Upper lobe of right lung (tissue), 1 donor: ENCODE data around the gene APOF. TPM values are rescaled to one million over a fixed set of nuclear protein-coding genes. Genes with fewer than 3 reads are reported as not detected.
"Not testable (repeated sequence)": the region's sequence is repeated elsewhere in the genome, so short reads cannot be mapped to it uniquely, and the experiment has no call there.

Experiments used
- ATAC-seq: fragments of 200-7000 bp; cut with Tn5 transposase; one replicate; pipeline ENCODE4 v1.9.1; 2020; ENCODE audit warnings: mild to moderate bottlenecking, moderate library complexity
- DNase-seq: peaks from one replicate; pipeline ENCODE4 v3.0.0-alpha.2; 2020
- H3K27ac ChIP-seq: fragments of 200-600 bp; one replicate; pipeline ENCODE4 v1.8.0; 2022
- H3K27me3 ChIP-seq: fragments of 200-600 bp; one replicate; pipeline ENCODE4 v1.8.0; 2022; ENCODE audit warnings: mild to moderate bottlenecking
- H3K36me3 ChIP-seq: fragments of 200-600 bp; one replicate; pipeline ENCODE4 v1.8.0; 2022
- H3K4me1 ChIP-seq: fragments of 200-600 bp; one replicate; pipeline ENCODE4 v1.8.0; 2022
- H3K4me3 ChIP-seq: fragments of 200-600 bp; one replicate; pipeline ENCODE4 v1.8.0; 2022; ENCODE audit warnings: mild to moderate bottlenecking
- H3K9me3 ChIP-seq: fragments of 200-600 bp; one replicate; pipeline ENCODE4 v1.8.0; 2022
- intact Hi-C: fragments of 100-400 bp; cut with DNase I; formaldehyde crosslinking; loops from one replicate; pipeline ENCODE4 v1.11.0; 2022
- total RNA-seq: library from RNA; stranded (reverse); fragmentation: NEBNext Ultra II Directional; extraction: Animal tissue kit (Norgen Biotek cat#: 25700); gene quantifications from one replicate; pipeline ENCODE4 v1.2.1, GENCODE V29; 2021
- TF ChIP-seq, protein P1 (sequence below): fragments of 200-600 bp; IDR thresholded peaks from one replicate; pipeline ENCODE4 v1.8.0; 2022; ENCODE audit warnings: antibody characterized with exemption
- donor health status: DM: no; HTN: yes; CAD: no; lungs with severe emphysema.

The APOF gene
- total RNA-seq, 1 donor from 2014 or later: not detected

DNA sequence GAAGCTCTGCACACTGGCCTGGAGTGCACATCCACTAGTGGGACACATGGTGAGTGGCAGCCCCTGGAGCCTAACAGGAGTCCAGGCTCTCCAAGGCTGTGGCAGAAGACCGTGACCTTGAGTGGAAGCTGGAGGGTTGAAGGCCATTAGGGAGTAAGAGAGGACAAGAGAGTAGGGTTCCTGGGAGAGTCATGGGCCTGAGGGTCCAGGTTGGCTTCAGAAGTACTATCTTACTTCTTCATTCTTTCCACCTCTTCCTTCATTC lies 23.6 kb downstream of the APOF start:
- Histone ChIP-seq H3K4me3 (no peak overlapping the region), H3K36me3 (peaks cover 30% of the 10 kb centered on the region), H3K9me3 (no peaks in the 10 kb centered on the region), H3K27me3 (no peaks in the 10 kb centered on the region), H3K4me1 (peaks cover 4% of the 10 kb centered on the region), H3K27ac (peak overlapping the region; percentile 39)
- ATAC-seq: no peak
- no peak for DNase-seq
- intact Hi-C loops: loop anchor here (10.0 kb wide), 1 partner anchor 126 kb away; the partner anchor contains the start of gene SPRYD4
- TF ChIP-seq, protein P1, sequence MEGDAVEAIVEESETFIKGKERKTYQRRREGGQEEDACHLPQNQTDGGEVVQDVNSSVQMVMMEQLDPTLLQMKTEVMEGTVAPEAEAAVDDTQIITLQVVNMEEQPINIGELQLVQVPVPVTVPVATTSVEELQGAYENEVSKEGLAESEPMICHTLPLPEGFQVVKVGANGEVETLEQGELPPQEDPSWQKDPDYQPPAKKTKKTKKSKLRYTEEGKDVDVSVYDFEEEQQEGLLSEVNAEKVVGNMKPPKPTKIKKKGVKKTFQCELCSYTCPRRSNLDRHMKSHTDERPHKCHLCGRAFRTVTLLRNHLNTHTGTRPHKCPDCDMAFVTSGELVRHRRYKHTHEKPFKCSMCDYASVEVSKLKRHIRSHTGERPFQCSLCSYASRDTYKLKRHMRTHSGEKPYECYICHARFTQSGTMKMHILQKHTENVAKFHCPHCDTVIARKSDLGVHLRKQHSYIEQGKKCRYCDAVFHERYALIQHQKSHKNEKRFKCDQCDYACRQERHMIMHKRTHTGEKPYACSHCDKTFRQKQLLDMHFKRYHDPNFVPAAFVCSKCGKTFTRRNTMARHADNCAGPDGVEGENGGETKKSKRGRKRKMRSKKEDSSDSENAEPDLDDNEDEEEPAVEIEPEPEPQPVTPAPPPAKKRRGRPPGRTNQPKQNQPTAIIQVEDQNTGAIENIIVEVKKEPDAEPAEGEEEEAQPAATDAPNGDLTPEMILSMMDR: no peak

DNA sequence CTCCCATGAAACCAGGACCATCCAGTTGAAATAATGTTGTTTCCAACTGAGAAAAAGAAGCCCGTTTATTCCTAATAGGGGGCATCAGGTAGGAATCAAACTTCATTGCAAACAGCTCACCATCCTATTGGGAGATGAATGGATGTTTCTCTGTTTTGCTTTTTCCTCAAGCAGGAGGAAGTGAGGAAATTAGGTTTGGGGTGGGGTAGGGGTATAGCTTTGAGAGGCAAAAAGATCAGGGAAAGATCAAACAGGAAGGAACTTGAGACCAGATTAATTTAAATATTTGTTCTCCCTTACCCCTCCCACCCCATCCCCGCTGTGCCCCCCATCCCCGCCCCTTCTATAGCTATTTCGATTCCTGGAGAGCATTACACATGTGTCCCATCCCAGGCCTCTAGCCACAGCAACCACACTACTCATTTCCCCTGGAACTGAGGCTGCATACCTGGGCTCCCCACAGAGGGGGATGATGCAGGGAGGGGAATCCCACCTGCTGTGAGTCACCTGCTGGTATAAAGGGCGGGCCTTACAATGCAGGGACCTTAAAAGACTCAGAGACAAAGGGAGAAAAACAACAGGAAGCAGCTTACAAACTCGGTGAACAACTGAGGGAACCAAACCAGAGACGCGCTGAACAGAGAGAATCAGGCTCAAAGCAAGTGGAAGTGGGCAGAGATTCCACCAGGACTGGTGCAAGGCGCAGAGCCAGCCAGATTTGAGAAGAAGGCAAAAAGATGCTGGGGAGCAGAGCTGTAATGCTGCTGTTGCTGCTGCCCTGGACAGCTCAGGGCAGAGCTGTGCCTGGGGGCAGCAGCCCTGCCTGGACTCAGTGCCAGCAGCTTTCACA lies 24.1 kb downstream of the APOF start, which contains the start of gene IL23A:
IL23A (plus strand) TSS at position 577 of the 850 bp plus-strand sequence; CDS start at position 738, 161 bp downstream.
- Histone ChIP-seq H3K9me3 (no peaks in the 10 kb centered on the region), H3K27me3 (no peaks in the 10 kb centered on the region), H3K4me3 (no peak within 1 kb of the TSS), H3K4me1 (peaks cover 4% of the 10 kb centered on the region), H3K27ac (peak within 1 kb of the TSS; percentile 39), H3K36me3 (peaks cover 24% of the 10 kb centered on the region)
- DNase-seq: no peak
- TF ChIP-seq, protein P1: no peak
- ATAC-seq: no peak
- intact Hi-C loops: loop anchor here (10.0 kb wide), 1 partner anchor 126 kb away; the partner anchor contains the start of gene SPRYD4

DNA sequence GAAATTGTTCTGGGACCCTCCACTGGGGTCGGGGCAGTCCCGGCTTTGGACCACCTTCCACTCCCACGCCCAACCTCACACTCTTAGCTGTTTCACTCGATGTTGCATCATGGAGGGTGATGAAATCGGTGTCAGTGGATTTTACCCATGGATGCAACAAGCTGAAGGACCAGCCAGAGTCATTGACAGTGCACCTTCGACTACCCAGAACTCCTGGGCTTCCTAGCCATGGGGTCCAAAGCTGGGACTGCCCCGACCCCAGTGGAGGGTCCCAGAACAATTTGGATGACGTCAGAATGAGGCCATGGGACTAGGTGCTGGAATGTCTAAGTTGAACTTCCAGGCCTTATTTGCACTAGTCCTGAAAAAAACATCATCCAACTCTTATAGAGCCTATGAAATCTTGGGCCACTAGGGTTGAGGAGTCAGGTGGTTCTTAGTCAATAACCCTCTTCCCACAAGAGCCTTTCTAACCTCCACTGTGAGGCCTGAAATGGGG lies 24.9 kb downstream of the APOF start:
- TF ChIP-seq, protein P1: no peak
- H3K4me1 ChIP-seq: peaks cover 6% of the 10 kb centered on the region
- intact Hi-C loops: loop anchor here (10.0 kb wide), 1 partner anchor 127 kb away; the partner anchor contains the start of gene SPRYD4
- no peak for ATAC-seq
- DNase-seq: no peak
- no peaks in the 10 kb centered on the region for H3K9me3 ChIP-seq
- peaks cover 17% of the 10 kb centered on the region for H3K36me3 ChIP-seq
- H3K27ac ChIP-seq: no peak overlapping the region
- no peaks in the 10 kb centered on the region for H3K27me3 ChIP-seq
- H3K4me3 ChIP-seq: no peak overlapping the region

DNA sequence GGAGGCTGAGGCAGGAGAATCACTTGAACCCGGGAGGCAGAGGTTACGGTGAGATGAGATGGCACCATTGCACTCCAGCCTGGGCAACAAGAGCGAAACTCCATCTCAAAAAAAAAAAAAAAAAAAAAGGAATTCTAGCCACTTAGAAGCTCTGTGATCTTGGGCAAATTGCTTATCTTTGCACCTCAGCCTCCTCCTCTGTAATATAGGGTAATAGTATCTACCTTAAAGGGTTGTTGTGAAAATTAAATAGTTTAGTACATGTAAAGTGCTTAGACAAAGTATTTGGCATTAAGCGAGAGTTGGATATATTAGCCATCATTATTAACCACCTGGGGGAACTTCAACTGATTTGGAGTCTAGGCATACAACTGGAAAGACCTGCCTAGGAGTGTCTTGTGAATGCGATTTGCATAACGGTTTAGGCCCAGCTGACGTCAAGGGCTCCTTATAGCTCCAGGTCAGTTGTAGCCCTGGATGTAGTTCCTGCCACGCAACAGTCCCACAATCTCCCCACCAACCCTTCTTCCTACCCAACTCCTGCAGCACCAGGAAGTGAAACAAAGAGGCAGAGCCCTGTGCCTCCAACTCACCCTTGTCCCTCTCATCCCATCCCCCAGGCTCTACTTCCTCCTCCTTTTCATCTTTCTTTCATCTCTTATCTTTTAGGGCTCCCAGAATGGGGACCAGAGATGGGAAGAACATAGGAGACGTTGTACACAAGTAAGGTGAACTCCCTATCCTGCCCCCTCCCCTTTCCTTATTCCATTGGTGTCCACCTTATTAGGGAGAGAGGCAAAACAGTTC lies 26.1 kb downstream of the APOF start:
- TF ChIP-seq, protein P1: no peak
- Histone ChIP-seq H3K27me3 (no peaks in the 10 kb centered on the region), H3K4me3 (no peak overlapping the region), H3K9me3 (no peaks in the 10 kb centered on the region), H3K4me1 (peaks cover 12% of the 10 kb centered on the region), H3K27ac (no peak overlapping the region), H3K36me3 (peaks cover 5% of the 10 kb centered on the region)
- DNase-seq (no peak), ATAC-seq (peak; percentile 42)
- intact Hi-C loops: loop anchor here (10.0 kb wide), 1 partner anchor 128 kb away; the partner anchor contains the start of gene SPRYD4

DNA sequence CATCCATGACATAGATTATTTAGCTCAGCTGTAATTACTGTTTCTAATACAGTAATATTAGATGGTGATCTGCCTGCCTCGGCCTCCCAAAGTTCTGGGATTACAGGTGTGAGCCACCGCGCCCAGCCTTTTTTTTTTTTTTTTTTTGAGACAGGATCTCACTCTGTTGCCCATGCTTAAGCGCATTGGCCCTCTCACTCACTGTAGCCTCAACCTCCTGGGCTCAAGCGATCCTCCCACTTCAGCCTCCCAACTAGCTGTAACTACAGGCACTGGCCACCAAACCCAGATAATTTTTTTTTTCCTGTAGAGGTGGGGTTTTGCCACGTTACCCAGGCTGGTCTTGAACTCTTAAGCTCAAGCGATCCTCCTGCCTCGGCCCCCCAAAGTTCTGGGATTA lies 27.1 kb downstream of the APOF start:
- intact Hi-C loops: loop anchor here (10.0 kb wide), 1 partner anchor 129 kb away; the partner anchor contains the start of gene SPRYD4
- H3K4me1 ChIP-seq: peaks cover 12% of the 10 kb centered on the region
- H3K9me3 ChIP-seq, H3K36me3 ChIP-seq, ATAC-seq, H3K4me3 ChIP-seq, H3K27ac ChIP-seq, H3K27me3 ChIP-seq, DNase-seq: not testable (repeated sequence)
